Measurements from ENCODE around the gene FFAR1. TPM values are rescaled to one million over a fixed set of nuclear protein-coding genes. Genes with fewer than 3 reads are reported as not detected.

The FFAR1 gene
- total and polyA plus RNA-seq, 2 experiments from 2014 or later, result not detected

GRCh38 chr19:35353635-35354034 is 5.9 kb downstream of the FFAR1 start:
- H3K27me3 Mint-ChIP-seq (ENCODE audit: insufficient read depth, low read depth, poor library complexity), result peaks cover 18% of the 10 kb centered on the region
- no peaks in the 10 kb centered on the region for H3K9me2 ChIP-seq (ENCODE audit: insufficient read depth)
- no peak overlapping the region for H3K27ac Mint-ChIP-seq
- TF ChIP-seq STAT1 (IDR thresholded peaks at IDR 0.05; ENCODE audit: unreplicated experiment), result no peak
- no peak for TF ChIP-seq ZNF114 (CRISPR knock-in tag; IDR thresholded peaks at IDR 0.05)
- TF ChIP-seq ZNF331 (CRISPR knock-in tag; IDR thresholded peaks at IDR 0.05; ENCODE audit: low read depth), result no peak
- no peak for TF ChIP-seq POLR2AphosphoS5 (IDR thresholded peaks at IDR 0.05; ENCODE audit: low read depth)
- no peak for TF ChIP-seq JUNB (IDR thresholded peaks at IDR 0.05; ENCODE audit: unreplicated experiment)
- no peak for TF ChIP-seq CREB1 (CRISPR knock-in tag; IDR thresholded peaks at IDR 0.05; ENCODE audit: low read depth)
- TF ChIP-seq EZH2 (IDR thresholded peaks at IDR 0.05; ENCODE audit: low read depth, unreplicated experiment), result no peak
- no peak for TF ChIP-seq CTCF (conservative IDR thresholded peaks at IDR 0.05; ENCODE audit: low read depth in 2 of 2)
- no peak for TF ChIP-seq REST (IDR thresholded peaks at IDR 0.05; ENCODE audit: unreplicated experiment)
- no peak for TF ChIP-seq EZH2phosphoT487 (IDR thresholded peaks at IDR 0.05; ENCODE audit: unreplicated experiment)
- no peak for TF ChIP-seq NANOG (IDR thresholded peaks at IDR 0.05; ENCODE audit: borderline replicate concordance)
- TF ChIP-seq, protein P1, sequence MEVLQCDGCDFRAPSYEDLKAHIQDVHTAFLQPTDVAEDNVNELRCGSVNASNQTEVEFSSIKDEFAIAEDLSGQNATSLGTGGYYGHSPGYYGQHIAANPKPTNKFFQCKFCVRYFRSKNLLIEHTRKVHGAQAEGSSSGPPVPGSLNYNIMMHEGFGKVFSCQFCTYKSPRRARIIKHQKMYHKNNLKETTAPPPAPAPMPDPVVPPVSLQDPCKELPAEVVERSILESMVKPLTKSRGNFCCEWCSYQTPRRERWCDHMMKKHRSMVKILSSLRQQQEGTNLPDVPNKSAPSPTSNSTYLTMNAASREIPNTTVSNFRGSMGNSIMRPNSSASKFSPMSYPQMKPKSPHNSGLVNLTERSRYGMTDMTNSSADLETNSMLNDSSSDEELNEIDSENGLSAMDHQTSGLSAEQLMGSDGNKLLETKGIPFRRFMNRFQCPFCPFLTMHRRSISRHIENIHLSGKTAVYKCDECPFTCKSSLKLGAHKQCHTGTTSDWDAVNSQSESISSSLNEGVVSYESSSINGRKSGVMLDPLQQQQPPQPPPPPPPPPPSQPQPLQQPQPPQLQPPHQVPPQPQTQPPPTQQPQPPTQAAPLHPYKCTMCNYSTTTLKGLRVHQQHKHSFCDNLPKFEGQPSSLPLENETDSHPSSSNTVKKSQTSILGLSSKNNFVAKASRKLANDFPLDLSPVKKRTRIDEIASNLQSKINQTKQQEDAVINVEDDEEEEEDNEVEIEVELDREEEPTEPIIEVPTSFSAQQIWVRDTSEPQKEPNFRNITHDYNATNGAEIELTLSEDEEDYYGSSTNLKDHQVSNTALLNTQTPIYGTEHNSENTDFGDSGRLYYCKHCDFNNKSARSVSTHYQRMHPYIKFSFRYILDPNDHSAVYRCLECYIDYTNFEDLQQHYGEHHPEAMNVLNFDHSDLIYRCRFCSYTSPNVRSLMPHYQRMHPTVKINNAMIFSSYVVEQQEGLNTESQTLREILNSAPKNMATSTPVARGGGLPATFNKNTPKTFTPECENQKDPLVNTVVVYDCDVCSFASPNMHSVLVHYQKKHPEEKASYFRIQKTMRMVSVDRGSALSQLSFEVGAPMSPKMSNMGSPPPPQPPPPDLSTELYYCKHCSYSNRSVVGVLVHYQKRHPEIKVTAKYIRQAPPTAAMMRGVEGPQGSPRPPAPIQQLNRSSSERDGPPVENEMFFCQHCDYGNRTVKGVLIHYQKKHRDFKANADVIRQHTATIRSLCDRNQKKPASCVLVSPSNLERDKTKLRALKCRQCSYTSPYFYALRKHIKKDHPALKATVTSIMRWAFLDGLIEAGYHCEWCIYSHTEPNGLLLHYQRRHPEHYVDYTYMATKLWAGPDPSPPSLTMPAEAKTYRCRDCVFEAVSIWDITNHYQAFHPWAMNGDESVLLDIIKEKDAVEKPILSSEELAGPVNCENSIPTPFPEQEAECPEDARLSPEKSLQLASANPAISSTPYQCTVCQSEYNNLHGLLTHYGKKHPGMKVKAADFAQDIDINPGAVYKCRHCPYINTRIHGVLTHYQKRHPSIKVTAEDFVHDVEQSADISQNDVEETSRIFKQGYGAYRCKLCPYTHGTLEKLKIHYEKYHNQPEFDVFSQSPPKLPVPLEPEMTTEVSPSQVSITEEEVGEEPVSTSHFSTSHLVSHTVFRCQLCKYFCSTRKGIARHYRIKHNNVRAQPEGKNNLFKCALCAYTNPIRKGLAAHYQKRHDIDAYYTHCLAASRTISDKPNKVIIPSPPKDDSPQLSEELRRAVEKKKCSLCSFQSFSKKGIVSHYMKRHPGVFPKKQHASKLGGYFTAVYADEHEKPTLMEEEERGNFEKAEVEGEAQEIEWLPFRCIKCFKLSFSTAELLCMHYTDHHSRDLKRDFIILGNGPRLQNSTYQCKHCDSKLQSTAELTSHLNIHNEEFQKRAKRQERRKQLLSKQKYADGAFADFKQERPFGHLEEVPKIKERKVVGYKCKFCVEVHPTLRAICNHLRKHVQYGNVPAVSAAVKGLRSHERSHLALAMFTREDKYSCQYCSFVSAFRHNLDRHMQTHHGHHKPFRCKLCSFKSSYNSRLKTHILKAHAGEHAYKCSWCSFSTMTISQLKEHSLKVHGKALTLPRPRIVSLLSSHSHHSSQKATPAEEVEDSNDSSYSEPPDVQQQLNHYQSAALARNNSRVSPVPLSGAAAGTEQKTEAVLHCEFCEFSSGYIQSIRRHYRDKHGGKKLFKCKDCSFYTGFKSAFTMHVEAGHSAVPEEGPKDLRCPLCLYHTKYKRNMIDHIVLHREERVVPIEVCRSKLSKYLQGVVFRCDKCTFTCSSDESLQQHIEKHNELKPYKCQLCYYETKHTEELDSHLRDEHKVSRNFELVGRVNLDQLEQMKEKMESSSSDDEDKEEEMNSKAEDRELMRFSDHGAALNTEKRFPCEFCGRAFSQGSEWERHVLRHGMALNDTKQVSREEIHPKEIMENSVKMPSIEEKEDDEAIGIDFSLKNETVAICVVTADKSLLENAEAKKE (CRISPR knock-in tag; IDR thresholded peaks at IDR 0.05), result no peak
- TF ChIP-seq ETS1 (IDR thresholded peaks at IDR 0.05), result no peak
- DNase-seq (ENCODE audit: low spot score), result no peak
- H3K4me2 ChIP-seq, result no peak overlapping the region
- H3K4me3 Mint-ChIP-seq, result no peak overlapping the region
- H3K4me3 ChIP-seq, result no peak overlapping the region
- no peak overlapping the region for H2AFZ ChIP-seq
- H3K36me3 Mint-ChIP-seq (ENCODE audit: low read depth), result no peaks in the 10 kb centered on the region
- no peaks in the 10 kb centered on the region for H3K4me1 ChIP-seq (ENCODE audit: insufficient read depth)
- H3K4me1 Mint-ChIP-seq, result peaks cover 11% of the 10 kb centered on the region
- H4K20me1 ChIP-seq (replicated peaks; ENCODE audit: insufficient read depth), result no peaks in the 10 kb centered on the region
- no peaks in the 10 kb centered on the region for H3K9me3 Mint-ChIP-seq
- H3K79me2 ChIP-seq (replicated peaks; ENCODE audit: insufficient read depth), result no peaks in the 10 kb centered on the region
- H3K27me3 ChIP-seq (ENCODE audit: insufficient read depth), result no peaks in the 10 kb centered on the region
- no peaks in the 10 kb centered on the region for H3K36me3 ChIP-seq (ENCODE audit: insufficient read depth)
- H3F3A ChIP-seq (replicated peaks; ENCODE audit: low read depth), result no peaks in the 10 kb centered on the region
- ATAC-seq, result no peak
- H3K27ac ChIP-seq (ENCODE audit: low read depth), result no peak overlapping the region
